Astrocyte of the spinal cord (primary cell): ENCODE measurements around the gene FXYD4.

Source experiments
- DNase-seq: peaks from one replicate; pipeline ENCODE4 v3.0.0; 2011; ENCODE audit warnings: low read depth, low spot score
- H3K4me3 ChIP-seq: 2 replicates; pipeline ENCODE4 v1.5.1; 2011; ENCODE audit warnings: low read depth, mild to moderate bottlenecking, low read length, moderate library complexity
- in situ Hi-C: cut with HindIII; loops from 2 replicates; pipeline ENCODE4 v1.10.0; 2017; ENCODE audit warnings: low sequenced_read_pairs
- TF ChIP-seq, protein P1 (sequence below): IDR thresholded peaks from 2 replicates; pipeline ENCODE4 v1.5.1; 2012; ENCODE audit warnings: low read depth, mild to moderate bottlenecking, low read length, inconsistent platforms

FXYD4 gene

DNA sequence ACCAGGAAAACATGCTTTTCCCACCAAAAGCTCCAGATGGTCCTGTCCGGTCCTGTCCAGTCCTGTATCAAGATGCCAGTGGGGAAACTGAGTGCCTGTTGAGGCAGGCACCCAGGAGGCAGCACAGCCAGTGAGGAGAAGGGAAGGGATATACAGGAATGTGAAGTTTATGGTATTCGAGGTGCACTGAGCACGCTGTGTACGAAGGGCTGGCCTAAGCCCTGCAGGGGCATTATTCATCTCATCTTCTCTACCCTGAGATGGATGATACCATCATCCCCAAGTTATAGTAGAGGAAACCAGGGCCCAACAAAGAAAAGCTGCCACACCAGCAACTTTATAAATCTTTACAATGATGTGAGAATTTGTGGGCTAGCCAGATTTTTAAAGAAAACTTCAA lies 23.4 kb upstream of the FXYD4 start:
- in situ Hi-C loops: no loop called here
- no peak for DNase-seq
- TF ChIP-seq, protein P1, sequence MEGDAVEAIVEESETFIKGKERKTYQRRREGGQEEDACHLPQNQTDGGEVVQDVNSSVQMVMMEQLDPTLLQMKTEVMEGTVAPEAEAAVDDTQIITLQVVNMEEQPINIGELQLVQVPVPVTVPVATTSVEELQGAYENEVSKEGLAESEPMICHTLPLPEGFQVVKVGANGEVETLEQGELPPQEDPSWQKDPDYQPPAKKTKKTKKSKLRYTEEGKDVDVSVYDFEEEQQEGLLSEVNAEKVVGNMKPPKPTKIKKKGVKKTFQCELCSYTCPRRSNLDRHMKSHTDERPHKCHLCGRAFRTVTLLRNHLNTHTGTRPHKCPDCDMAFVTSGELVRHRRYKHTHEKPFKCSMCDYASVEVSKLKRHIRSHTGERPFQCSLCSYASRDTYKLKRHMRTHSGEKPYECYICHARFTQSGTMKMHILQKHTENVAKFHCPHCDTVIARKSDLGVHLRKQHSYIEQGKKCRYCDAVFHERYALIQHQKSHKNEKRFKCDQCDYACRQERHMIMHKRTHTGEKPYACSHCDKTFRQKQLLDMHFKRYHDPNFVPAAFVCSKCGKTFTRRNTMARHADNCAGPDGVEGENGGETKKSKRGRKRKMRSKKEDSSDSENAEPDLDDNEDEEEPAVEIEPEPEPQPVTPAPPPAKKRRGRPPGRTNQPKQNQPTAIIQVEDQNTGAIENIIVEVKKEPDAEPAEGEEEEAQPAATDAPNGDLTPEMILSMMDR: no peak
- H3K4me3 ChIP-seq: no peak overlapping the region

GRCh38 chr10:43348511-43349312 lies 22.7 kb upstream of the FXYD4 start:
- peak; percentile 62 for DNase-seq
- TF ChIP-seq, protein P1: peak; percentile 94
- no peak overlapping the region for H3K4me3 ChIP-seq
- in situ Hi-C loops: no loop called here

GRCh38 chr10:43350156-43350555 lies 21.3 kb upstream of the FXYD4 start:
- in situ Hi-C loops: no loop called here
- TF ChIP-seq, protein P1: no peak
- no peak overlapping the region for H3K4me3 ChIP-seq
- DNase-seq: no peak

DNA sequence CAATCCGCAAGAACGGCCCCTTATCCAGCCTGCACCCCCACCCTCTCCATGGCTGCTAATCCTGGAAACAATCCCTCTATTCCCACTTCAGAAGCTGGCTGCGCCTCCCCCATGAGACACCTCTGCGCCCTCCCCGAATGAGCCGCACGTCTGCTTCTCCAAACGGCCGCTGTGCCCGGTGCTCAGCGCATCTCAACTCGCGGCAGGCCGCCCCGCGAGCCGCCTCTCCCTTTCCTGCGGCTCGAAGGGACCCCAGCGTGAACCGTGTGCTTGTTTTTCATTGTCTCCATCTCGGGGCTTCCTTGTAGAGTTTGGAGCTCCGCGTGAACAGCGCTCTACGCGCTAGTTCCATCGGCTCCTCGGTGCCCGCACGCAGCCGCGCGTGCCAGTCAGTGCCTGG lies 20.8 kb upstream of the FXYD4 start:
- in situ Hi-C loops: no loop called here
- H3K4me3 ChIP-seq: no peak overlapping the region
- TF ChIP-seq, protein P1: no peak
- DNase-seq: no peak

DNA sequence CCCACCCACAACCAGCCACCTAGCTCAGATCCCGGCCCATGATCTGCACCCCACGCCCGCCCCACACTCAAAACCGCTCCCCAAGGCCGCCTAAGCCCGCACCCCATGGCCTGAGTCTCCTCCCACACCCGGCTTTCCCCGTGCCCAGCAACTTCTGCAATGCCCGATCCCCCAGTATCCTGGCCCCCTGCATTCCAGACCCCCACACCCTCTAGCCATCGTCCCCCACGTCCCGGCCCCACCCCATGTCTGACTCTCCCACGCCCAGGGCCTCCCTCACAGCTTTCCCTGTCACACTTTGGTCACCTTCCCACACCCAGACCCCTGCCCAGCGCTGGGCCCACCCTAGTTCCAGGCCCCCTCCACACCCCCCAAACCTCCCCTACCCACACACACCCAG lies 20.1 kb upstream of the FXYD4 start:
- TF ChIP-seq, protein P1: no peak
- H3K4me3 ChIP-seq: no peak overlapping the region
- in situ Hi-C loops: no loop called here
- no peak for DNase-seq

DNA sequence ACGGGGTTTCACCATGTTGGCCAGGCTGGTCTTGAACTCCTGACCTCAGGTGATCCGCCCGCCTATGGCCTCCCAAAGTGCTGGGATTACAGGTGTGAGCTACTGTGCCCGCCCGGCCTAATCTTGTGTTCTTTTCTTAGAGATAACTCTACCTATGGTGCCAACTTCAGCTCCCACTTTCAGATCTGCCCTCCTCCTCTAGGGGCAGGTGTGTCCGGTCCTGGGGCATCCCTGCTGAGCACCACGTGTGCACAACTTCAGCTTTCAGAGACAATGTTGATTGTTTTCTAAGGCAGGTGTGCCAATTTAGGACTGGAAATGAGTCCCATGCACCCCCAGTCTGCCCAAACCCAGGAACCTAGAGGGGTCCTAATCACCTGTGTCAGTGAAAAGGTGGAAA lies 18.5 kb upstream of the FXYD4 start:
- in situ Hi-C loops: no loop called here
- no peak for DNase-seq
- H3K4me3 ChIP-seq: no peak overlapping the region
- TF ChIP-seq, protein P1: no peak
